Adrenal gland (tissue), 12 donors: ENCODE results near the gene PRICKLE2. TPM values are rescaled to one million over a fixed set of nuclear protein-coding genes. Genes with fewer than 3 reads are reported as not detected.

Experiments
- DNase-seq, 7 donors: peaks; one replicate each; pipeline ENCODE4 v3.0.0-alpha.2; 2019 to 2020
- H3K27ac ChIP-seq, 5 donors: fragments of 200-600 bp; sonication (generic) in 4 of 5; 1 replicate in 3 of 5; 2 replicates in 2 of 5; pipeline versions ENCODE4 v1.5.1 to v1.8.0; 2016 to 2020; ENCODE audit warnings: mild to moderate bottlenecking in 1 of 5
- H3K27me3 ChIP-seq: fragments of 200-600 bp; 2 replicates; pipeline ENCODE4 v1.8.0; 2021
- H3K36me3 ChIP-seq, 2 donors: fragments of 200-600 bp; replicated peaks in 1 of 2; 1 replicate in 1 of 2; 2 replicates in 1 of 2; pipeline versions ENCODE4 v1.5.1 to v1.8.0; 2018 to 2022
- H3K4me1 ChIP-seq, 2 donors: fragments of 200-600 bp; replicated peaks in 1 of 2; 1 replicate in 1 of 2; 2 replicates in 1 of 2; pipeline versions ENCODE4 v1.5.1 to v1.8.0; 2018 to 2021
- H3K4me3 ChIP-seq, 4 donors: fragments of 200-600 bp; sonication (generic) in 3 of 4; one replicate each; pipeline ENCODE4 v1.5.1; 2016 to 2018
- H3K9me3 ChIP-seq, 3 donors: fragments of 200-600 bp; sonication (generic) in 1 of 3; replicated peaks in 1 of 3; 1 replicate in 2 of 3; 2 replicates in 1 of 3; pipeline versions ENCODE4 v1.5.1 to v1.8.0; 2016 to 2021
- POLR2A ChIP-seq, 2 donors: fragments of 450-650 bp; IDR thresholded peaks; one replicate each; pipeline ENCODE4 v1.6.1; 2017; ENCODE audit warnings: antibody characterized with exemption in 2 of 2, mild to moderate bottlenecking in 2 of 2, moderate library complexity in 1 of 2
- WGBS, 4 donors: extraction: QIAGEN DNeasy Blood & Tissue Kit in 2 of 4; methylation state at CpG; one replicate each; pipeline versions ENCODE4 v1.1.5 to v1.1.7; 2013 to 2017; 5-methylcytosine and 5-hydroxymethylcytosine counted together
- intact Hi-C, 2 donors: fragments of 100-400 bp; cut with DNase I; formaldehyde crosslinking; loops; one replicate each; pipeline versions ENCODE4 v1.14.1 to v1.15.0; 2022 to 2023
- polyA plus RNA-seq, 3 donors: library from polyadenylated mRNA; stranded (reverse); fragments of 200-250 nt in 2 of 3; fragments of 350-450 nt in 1 of 3; fragmentation: Illumina TruSeq in 1 of 3; extraction: RNeasy Lipid Tissue Mini Kit (QIAGEN cat#74804) in 1 of 3; gene quantifications; one replicate each; pipeline ENCODE4 v1.2.3, GENCODE V29; 2013 to 2014
- total RNA-seq, 9 donors: library from RNA; depleted of rRNA in 4 of 9; stranded (reverse); fragments of >200 nt in 4 of 9; fragments of 120-200 nt in 1 of 9; fragmentation: NEBNext Ultra II Directional in 1 of 9; extraction: Animal tissue kit (Norgen Biotek cat#: 25700) in 1 of 9; gene quantifications; one replicate each; pipeline versions ENCODE4 v1.1.0 to v1.2.4, GENCODE V29; 2013 to 2023
- TF ChIP-seq, protein P1 (sequence below), 6 experiments: fragments of 450-650 bp in 4 of 6; fragments of 200-600 bp in 2 of 6; sonication (generic) in 1 of 6; IDR thresholded peaks; 1 replicate in 5 of 6; 2 replicates in 1 of 6; pipeline versions ENCODE4 v1.5.1 to v1.8.0; 2016 to 2021; ENCODE audit warnings: antibody characterized with exemption in 6 of 6, mild to moderate bottlenecking in 2 of 6, moderate library complexity in 1 of 6
- donor health status: healthy with polysubstance abuse.
- donor health status: Bipolar disorder and iron deficiency.
- donor health status: DM: yes; HTN: yes; CAD: no.
- donor health status: DM: no; HTN: no; CAD: no.
- donor health status: DM: no; HTN: no; CAD: no.
- donor health status: DM: yes; HTN: yes; CAD: no.

PRICKLE2 gene
- total and polyA plus RNA-seq, 12 donors = 1.3 to 15.7 (median 8.1) TPM

DNA sequence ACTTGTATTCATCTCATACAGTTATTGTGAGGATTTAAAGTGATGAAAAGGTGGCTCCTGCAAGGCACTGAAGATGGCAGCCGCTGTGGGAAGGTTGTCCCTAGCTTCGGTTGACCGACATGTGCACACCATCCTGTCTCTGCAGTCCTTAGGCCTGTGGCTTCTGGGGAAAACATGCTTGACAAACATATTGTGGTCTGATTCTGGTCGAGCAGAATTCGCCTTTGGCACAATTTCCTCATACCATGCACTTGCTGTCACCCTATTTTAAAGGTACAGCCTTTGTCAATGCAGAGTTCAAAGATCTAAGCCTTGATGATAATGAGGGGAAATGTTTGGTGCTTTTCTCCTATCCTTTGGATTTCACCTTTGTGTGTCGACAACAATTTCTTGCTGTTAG is 50.9 kb downstream of the PRICKLE2 start:
- intact Hi-C loops = no loop called here

DNA sequence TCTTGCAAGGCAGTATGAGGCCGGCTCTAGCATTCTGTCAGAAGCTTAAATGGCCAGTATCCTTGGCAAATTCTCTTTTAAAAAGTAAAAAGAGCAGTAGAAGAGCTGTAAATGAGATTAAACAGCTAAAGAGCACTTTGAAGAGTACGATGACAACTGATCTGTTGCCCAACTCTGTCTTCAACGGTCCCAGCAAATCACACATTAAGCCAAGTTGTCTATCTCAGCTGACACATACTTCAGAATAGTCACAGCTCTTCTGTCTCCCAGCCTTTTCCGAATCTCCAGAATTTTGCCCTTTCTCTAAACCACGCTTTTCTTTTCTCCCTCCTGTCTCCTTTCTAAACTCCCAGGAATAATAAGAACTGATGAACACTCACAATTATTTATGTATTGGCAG is 51.7 kb downstream of the PRICKLE2 start:
- Histone ChIP-seq H3K4me1 (no peaks in the 10 kb centered on the region), H3K36me3 (no peaks in the 10 kb centered on the region), H3K27ac (no peak overlapping the region), H3K9me3 (no peaks in the 10 kb centered on the region), H3K4me3 (no peak overlapping the region), H3K27me3 (no peaks in the 10 kb centered on the region)
- TF ChIP-seq POLR2A (IDR thresholded peaks at IDR 0.05) = no peak
- TF ChIP-seq, protein P1, sequence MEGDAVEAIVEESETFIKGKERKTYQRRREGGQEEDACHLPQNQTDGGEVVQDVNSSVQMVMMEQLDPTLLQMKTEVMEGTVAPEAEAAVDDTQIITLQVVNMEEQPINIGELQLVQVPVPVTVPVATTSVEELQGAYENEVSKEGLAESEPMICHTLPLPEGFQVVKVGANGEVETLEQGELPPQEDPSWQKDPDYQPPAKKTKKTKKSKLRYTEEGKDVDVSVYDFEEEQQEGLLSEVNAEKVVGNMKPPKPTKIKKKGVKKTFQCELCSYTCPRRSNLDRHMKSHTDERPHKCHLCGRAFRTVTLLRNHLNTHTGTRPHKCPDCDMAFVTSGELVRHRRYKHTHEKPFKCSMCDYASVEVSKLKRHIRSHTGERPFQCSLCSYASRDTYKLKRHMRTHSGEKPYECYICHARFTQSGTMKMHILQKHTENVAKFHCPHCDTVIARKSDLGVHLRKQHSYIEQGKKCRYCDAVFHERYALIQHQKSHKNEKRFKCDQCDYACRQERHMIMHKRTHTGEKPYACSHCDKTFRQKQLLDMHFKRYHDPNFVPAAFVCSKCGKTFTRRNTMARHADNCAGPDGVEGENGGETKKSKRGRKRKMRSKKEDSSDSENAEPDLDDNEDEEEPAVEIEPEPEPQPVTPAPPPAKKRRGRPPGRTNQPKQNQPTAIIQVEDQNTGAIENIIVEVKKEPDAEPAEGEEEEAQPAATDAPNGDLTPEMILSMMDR (IDR thresholded peaks at IDR 0.05) = no peak
- DNase-seq = no peak
- intact Hi-C loops = no loop called here
- 88 to 95% (median 91%) methylated on average over 5 of the region's 5 CpGs for WGBS, 4 donors

More for the DNA sequence above, 50.9 kb downstream of the PRICKLE2 start:
- no peaks in the 10 kb centered on the region for H3K4me1 ChIP-seq
- WGBS, 4 donors = 87 to 93% (median 91%) methylated on average over 6 of the region's 6 CpGs
- H3K36me3 ChIP-seq = no peaks in the 10 kb centered on the region
- H3K9me3 ChIP-seq = no peaks in the 10 kb centered on the region
- DNase-seq = no peak
- no peaks in the 10 kb centered on the region for H3K27me3 ChIP-seq
- H3K4me3 ChIP-seq = no peak overlapping the region
- H3K27ac ChIP-seq = no peak overlapping the region
- TF ChIP-seq POLR2A (IDR thresholded peaks at IDR 0.05) = no peak
- TF ChIP-seq, protein P1 (IDR thresholded peaks at IDR 0.05) = no peak

DNA sequence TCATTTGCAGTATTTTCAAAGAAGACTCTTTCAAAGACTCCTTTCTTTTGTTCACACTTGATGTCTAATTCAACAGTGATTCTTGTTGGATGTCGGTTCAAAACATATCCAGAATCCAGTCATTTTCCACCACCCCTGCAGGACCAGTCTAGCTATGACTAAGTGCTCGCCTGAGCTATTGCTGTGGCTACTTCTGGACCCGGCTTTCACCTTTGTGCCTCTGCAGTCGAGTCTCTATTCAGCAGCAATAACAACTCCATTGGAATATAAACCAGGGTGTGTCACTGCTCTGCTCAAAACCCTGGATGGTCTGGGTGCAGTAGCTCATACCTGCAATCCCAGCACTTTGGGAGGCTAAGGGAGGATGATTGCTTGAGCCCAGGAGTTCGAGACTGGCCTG is 55.0 kb downstream of the PRICKLE2 start:
- no peaks in the 10 kb centered on the region for H3K4me1 ChIP-seq
- H3K27me3 ChIP-seq = no peaks in the 10 kb centered on the region
- intact Hi-C loops = no loop called here
- no peak overlapping the region for H3K27ac ChIP-seq
- no peaks in the 10 kb centered on the region for H3K9me3 ChIP-seq
- WGBS, 4 donors = 85 to 94% (median 90%) methylated on average over 5 of the region's 5 CpGs
- TF ChIP-seq, protein P1 (IDR thresholded peaks at IDR 0.05) = no peak
- no peak for TF ChIP-seq POLR2A (IDR thresholded peaks at IDR 0.05)
- H3K36me3 ChIP-seq = no peaks in the 10 kb centered on the region
- no peak overlapping the region for H3K4me3 ChIP-seq
- no peak for DNase-seq

DNA sequence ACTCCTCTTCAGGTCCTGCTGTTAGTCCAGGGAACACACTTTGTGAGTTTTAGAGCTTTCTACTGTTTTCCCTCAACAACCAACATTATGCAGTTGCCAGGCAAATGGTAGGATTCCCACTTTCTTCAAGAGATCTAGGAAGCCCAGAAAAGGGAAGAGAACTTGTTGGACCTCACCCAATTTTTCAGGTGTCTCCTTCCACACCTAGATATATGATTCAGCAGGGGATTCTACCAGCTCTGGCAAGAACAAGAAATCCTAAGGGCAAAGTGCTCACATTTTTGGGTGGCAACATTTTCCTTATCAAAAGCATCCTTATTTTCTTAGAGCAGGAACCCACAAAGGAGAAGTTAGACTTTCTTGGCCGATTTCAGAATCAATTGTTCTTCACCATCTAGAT is 57.4 kb downstream of the PRICKLE2 start:
- H3K36me3 ChIP-seq = no peaks in the 10 kb centered on the region
- no peaks in the 10 kb centered on the region for H3K27me3 ChIP-seq
- no peaks in the 10 kb centered on the region for H3K9me3 ChIP-seq
- no peak for DNase-seq
- intact Hi-C loops = no loop called here
- H3K4me1 ChIP-seq = no peaks in the 10 kb centered on the region
- no peak overlapping the region for H3K4me3 ChIP-seq
- no peak overlapping the region for H3K27ac ChIP-seq
- TF ChIP-seq, protein P1 (IDR thresholded peaks at IDR 0.05) = no peak
- TF ChIP-seq POLR2A (IDR thresholded peaks at IDR 0.05) = no peak
- 80 to 91% (median 84%) methylated on average over 1 of the region's 1 CpG for WGBS, 4 donors
